GM12878 (cell line): ENCODE measurements around the gene CYP20A1. TPM values are rescaled to one million over a fixed set of nuclear protein-coding genes. Genes with fewer than 3 reads are reported as not detected.

Source experiments
- ATAC-seq: fragments of 200-7000 bp; cut with Tn5 transposase; 3 replicates; pipeline ENCODE4 v1.9.1; 2020; ENCODE audit warnings: mild to moderate bottlenecking, moderate library complexity
- BruUV-seq: library from RNA; stranded (reverse); fragments of 400-500 nt; replicated peaks from 2 replicates; lab custom pipeline; 2021; lab: Mats Ljungman, UMichigan
- CTCF ChIA-PET: fragments of 300-600 bp; sonication (Branson Sonifier 250); formaldehyde crosslinking; extraction: SDS; loops from one replicate; lab custom pipeline; 2021; ENCODE audit warnings: inconsistent platforms; lab: Yijun Ruan, JAX
- POLR2A ChIA-PET: fragments of 350-600 bp; formaldehyde crosslinking; extraction: SDS; loops from one replicate; lab custom pipeline; 2021; ENCODE audit warnings: inconsistent platforms; lab: Charles Lee
- RAD21 ChIA-PET: fragments of 300-600 bp; sonication (Branson Sonifier 250); formaldehyde crosslinking; loops from one replicate; lab custom pipeline; 2023; ENCODE audit warnings: antibody characterized with exemption; ENCODE audit not compliant: unreplicated experiment; lab: Charles Lee
- SMC1A ChIA-PET: fragments of 300-600 bp; sonication (Branson Sonifier 250); formaldehyde crosslinking; loops from one replicate; lab custom pipeline; 2023; ENCODE audit not compliant: unreplicated experiment, uncharacterized antibody; lab: Charles Lee
- DNase-seq: peaks from one replicate; pipeline ENCODE4 v3.0.0-alpha.2; 2011; ENCODE audit warnings: low read depth, low spot score
- FAIRE-seq: peaks from 3 replicates; lab custom pipeline; 2011; peaks lifted over from hg19 to GRCh38; lab: Jason Lieb, UNC
- H2AFZ ChIP-seq: 2 replicates; pipeline ENCODE4 v1.6.0; 2011; ENCODE audit warnings: low read depth, low read length, control low read depth; ENCODE audit not compliant: control insufficient read depth
- H3K27ac ChIP-seq: 2 replicates; pipeline ENCODE4 v1.5.1; 2011; ENCODE audit warnings: control low read depth; ENCODE audit not compliant: control insufficient read depth, insufficient read depth
- H3K27me3 ChIP-seq, 2 experiments: replicated peaks in 1 of 2; 2 replicates each; pipeline versions ENCODE4 v1.6.0 to v1.6.1; 2011; ENCODE audit warnings: low read length in 1 of 2; ENCODE audit not compliant: control insufficient read depth in 2 of 2, insufficient read depth in 2 of 2
- H3K36me3 ChIP-seq, 2 experiments: 2 replicates each; pipeline ENCODE4 v1.5.1; 2011; ENCODE audit warnings: low read length in 1 of 2; ENCODE audit not compliant: control insufficient read depth in 2 of 2, insufficient read depth in 2 of 2
- H3K4me1 ChIP-seq: 2 replicates; pipeline ENCODE4 v1.6.1; 2011; ENCODE audit warnings: mild to moderate bottlenecking, low read length, moderate library complexity, mixed read lengths; ENCODE audit not compliant: control insufficient read depth, insufficient read depth
- H3K4me2 ChIP-seq: 2 replicates; pipeline ENCODE4 v1.6.0; 2011; ENCODE audit warnings: control low read depth; ENCODE audit not compliant: control insufficient read depth, insufficient read depth
- H3K4me3 ChIP-seq: fragments of 200-600 bp; sonication (generic); 2 replicates; pipeline ENCODE4 v1.5.1; 2016
- H3K79me2 ChIP-seq: 2 replicates; pipeline ENCODE4 v1.6.0; 2011; ENCODE audit warnings: low read length; ENCODE audit not compliant: control insufficient read depth, insufficient read depth
- H3K9ac ChIP-seq: 2 replicates; pipeline ENCODE4 v1.8.0; 2011; ENCODE audit warnings: low read length, control low read depth, mixed read lengths; ENCODE audit not compliant: control insufficient read depth, insufficient read depth
- H3K9me3 ChIP-seq: replicated peaks from 3 replicates; pipeline ENCODE4 v1.5.1; 2011; ENCODE audit warnings: mild to moderate bottlenecking, low read length; ENCODE audit not compliant: control insufficient read depth, insufficient read depth
- H4K20me1 ChIP-seq: 2 replicates; pipeline ENCODE4 v1.6.0; 2011; ENCODE audit not compliant: control insufficient read depth, insufficient read depth
- ATF7 ChIP-seq: fragments of 450-650 bp; IDR thresholded peaks from 2 replicates; pipeline ENCODE4 v1.6.1; 2016; ENCODE audit warnings: low read depth, mild to moderate bottlenecking
- BCL11A ChIP-seq: IDR thresholded peaks from 2 replicates; pipeline ENCODE4 v1.6.1; 2011; ENCODE audit warnings: low read depth, low read length
- CHD2 ChIP-seq: IDR thresholded peaks from 2 replicates; pipeline ENCODE4 v1.6.1; 2011; ENCODE audit warnings: low read depth, low read length, improper control_type of control experiment, borderline replicate concordance
- CTCF ChIP-seq, 3 experiments: IDR thresholded peaks in 2 of 3; conservative IDR thresholded peaks in 1 of 3; 2 replicates each; pipeline ENCODE4 v1.5.1; 2011; ENCODE audit warnings: low read depth in 3 of 3, low read length in 3 of 3, mild to moderate bottlenecking in 3 of 3, control low read depth in 2 of 3, moderate library complexity in 2 of 3, inconsistent platforms in 1 of 3, mixed read lengths in 1 of 3; ENCODE audit not compliant: control insufficient read depth in 2 of 3, insufficient read depth in 1 of 3; ENCODE audit errors: extremely low read depth in 1 of 3
- EGR1 ChIP-seq, 2 experiments: IDR thresholded peaks; 1 replicate in 1 of 2; 2 replicates in 1 of 2; pipeline ENCODE4 v1.6.1; 2011 to 2012; ENCODE audit warnings: low read depth in 2 of 2, low read length in 2 of 2, borderline replicate concordance in 1 of 2, mild to moderate bottlenecking in 1 of 2, moderate library complexity in 1 of 2
- FOXM1 ChIP-seq: IDR thresholded peaks from 2 replicates; pipeline ENCODE4 v1.6.1; 2012; ENCODE audit warnings: low read depth, mild to moderate bottlenecking, inconsistent platforms, low read length, moderate library complexity
- MEF2A ChIP-seq: IDR thresholded peaks from 2 replicates; pipeline ENCODE4 v1.6.1; 2011; ENCODE audit warnings: low read depth, mild to moderate bottlenecking, low read length, moderate library complexity; ENCODE audit not compliant: insufficient read depth
- PAX5 ChIP-seq: IDR thresholded peaks from 2 replicates; pipeline ENCODE4 v1.6.1; 2011; ENCODE audit warnings: low read depth, low read length, borderline replicate concordance
- RELB ChIP-seq: fragments of 450-650 bp; IDR thresholded peaks from 2 replicates; pipeline ENCODE4 v1.6.1; 2017; ENCODE audit warnings: low read depth, mild to moderate bottlenecking, moderate library complexity
- SPI1 ChIP-seq: IDR thresholded peaks from 2 replicates; pipeline ENCODE4 v1.6.1; 2011; ENCODE audit warnings: low read depth, mild to moderate bottlenecking, low read length, moderate library complexity, borderline replicate concordance; ENCODE audit not compliant: insufficient read depth
- SREBF1 ChIP-seq: IDR thresholded peaks from 2 replicates; pipeline ENCODE4 v1.6.1; 2012; ENCODE audit warnings: mild to moderate bottlenecking, low read length
- SUZ12 ChIP-seq: fragments of 200-600 bp; sonication (generic); IDR thresholded peaks from one replicate; pipeline ENCODE4 v1.6.1; 2018; ENCODE audit warnings: antibody characterized with exemption, mild to moderate bottlenecking; ENCODE audit not compliant: unreplicated experiment
- TCF12 ChIP-seq: IDR thresholded peaks from 2 replicates; pipeline ENCODE4 v1.6.1; 2011; ENCODE audit warnings: low read depth, mild to moderate bottlenecking, low read length
- in situ Hi-C: fragments of 300-500 bp; cut with MboI; formaldehyde crosslinking; loops from 9 replicates; pipeline ENCODE4 v1.14.3; 2018; ENCODE audit warnings: mixed read lengths
- intact Hi-C: fragments of 100-400 bp; cut with micrococcal nuclease; formaldehyde crosslinking; loops from one replicate; pipeline ENCODE4 v1.14.2; 2022; ENCODE audit not compliant: unreplicated experiment
- polyA plus RNA-seq, 11 experiments: library from polyadenylated mRNA; depleted of rRNA in 4 of 11; unstranded in 6 of 11; stranded (reverse) in 5 of 11; fragments of >200 nt; fragmentation: Nextera tagmentation in 4 of 11; fragmentation: Illumina TruSeq in 1 of 11; extraction: Ambion mirVana in 4 of 11; extraction: Trizol in 1 of 11; gene quantifications; 1 replicate in 1 of 11; 2 replicates in 10 of 11; pipeline versions ENCODE4 v1.2.1 to v1.2.3, GENCODE V29; 2011 to 2016; ENCODE audit warnings: inconsistent platforms in 2 of 11, missing spikeins in 2 of 11, low read depth in 1 of 11
- total RNA-seq, 4 experiments: library from RNA; depleted of rRNA in 3 of 4; stranded (reverse); fragments of >200 nt in 3 of 4; fragmentation: Illumina TruSeq in 1 of 4; extraction: Trizol in 1 of 4; gene quantifications; 2 replicates each; pipeline versions ENCODE4 v1.2.1 to v1.2.3, GENCODE V29; 2013 to 2021

CYP20A1 gene
- total and polyA plus RNA-seq, 10 of the 15 experiments (the other 5 are each of a cell fraction or from before 2014, with no cell fraction given): 8.3 to 19.1 (median 12.9) TPM

- 0 out of 2 replicates have a peak, but pooled peaks have one; percentile 18 for TF ChIP-seq RELB
- TF ChIP-seq EGR1 (IDR thresholded peaks at IDR 0.05; ENCODE audit: borderline replicate concordance in 1 of 2, low read depth in 2 of 2, low read length in 2 of 2): peak; percentile 81 to 100
Measured at GRCh38 chr2:203328760-203329540, 90.1 kb downstream of the CYP20A1 start (continued).

- H3K27me3 ChIP-seq: no peaks in the 10 kb centered on the region
- ChIA-PET RAD21 (no interaction called here), POLR2A (no interaction called here), SMC1A (interaction anchor here (1.1 to 1.4 kb wide), 4 partner anchors 16 to 313 kb away, joined by 3 to 4 read pairs (median 4); no protein-coding TSS in a partner anchor), CTCF (no interaction called here)
- H3K4me2 ChIP-seq: peak overlapping the region; percentile 84; the same call in 1 of the 2 replicates
- peaks cover 54% of the 10 kb centered on the region for H3K79me2 ChIP-seq
- TF ChIP-seq ATF7 (no peak), CTCF (IDR thresholded peaks at IDR 0.05 in 2 of 3, conservative IDR thresholded peaks at IDR 0.05 in 1 of 3; ENCODE audit: control insufficient read depth in 2 of 3, extremely low read depth in 1 of 3, insufficient read depth in 1 of 3, low read depth in 3 of 3, low read length in 3 of 3) (no peak), MEF2A (no peak), TCF12 (no peak), SUZ12 (no peak), FOXM1 (no peak), CHD2 (no peak), PAX5 (no peak), BCL11A (no peak), SREBF1 (no peak), SPI1 (no peak)
- no peak for FAIRE-seq
- in situ Hi-C loops: no loop called here
- peaks cover 0 to 10% of the 10 kb centered on the region in 2 experiments; a peak in 1 of 4 replicates for H3K36me3 ChIP-seq
- no peak overlapping the region for H2AFZ ChIP-seq
- no peaks in the 10 kb centered on the region for H3K9me3 ChIP-seq
- no TSS peak for BruUV-seq
- H3K4me3 ChIP-seq: peak overlapping the region; percentile 81; the same call in 1 of the 2 replicates
- ATAC-seq: peak; percentile 4; the same call in 1 of the 3 replicates
- intact Hi-C loops: no loop called here
- H3K27ac ChIP-seq: no peak overlapping the region
- H3K9ac ChIP-seq: no peak overlapping the region; the same call in 1 of the 2 replicates
- H3K4me1 ChIP-seq: no peaks in the 10 kb centered on the region
- no peak for DNase-seq
- no peaks in the 10 kb centered on the region for H4K20me1 ChIP-seq
Measured at GRCh38 chr2:203330434-203330833, 91.6 kb downstream of the CYP20A1 start.
